Fibroblast of lung (primary cell): ENCODE measurements around the gene TMEM258. TPM values are rescaled to one million over a fixed set of nuclear protein-coding genes. Genes with fewer than 3 reads are reported as not detected.

ENCODE experiments used
- DNase-seq, 2 donors: peaks; one replicate each; pipeline versions ENCODE4 v3.0.0 to v3.0.0-alpha.2; 2010; ENCODE audit warnings: low read depth in 2 of 2
- H2AFZ ChIP-seq: 2 replicates; pipeline ENCODE4 v1.5.1; 2012; ENCODE audit warnings: low read length, control low read depth, inconsistent platforms
- H3K27ac ChIP-seq: 2 replicates; pipeline ENCODE4 v1.5.1; 2011; ENCODE audit warnings: low read length, control low read depth; ENCODE audit not compliant: insufficient read depth
- H3K27me3 ChIP-seq: 2 replicates; pipeline ENCODE4 v1.5.1; 2011; ENCODE audit warnings: mild to moderate bottlenecking, low read length; ENCODE audit not compliant: control insufficient read depth, insufficient read depth
- H3K36me3 ChIP-seq: 2 replicates; pipeline ENCODE4 v1.5.1; 2011; ENCODE audit warnings: low read length; ENCODE audit not compliant: control insufficient read depth, insufficient read depth
- H3K4me1 ChIP-seq: 2 replicates; pipeline ENCODE4 v1.5.1; 2011; ENCODE audit warnings: low read length; ENCODE audit not compliant: control insufficient read depth, insufficient read depth; ENCODE audit errors: extremely low read depth
- H3K4me2 ChIP-seq: 2 replicates; pipeline ENCODE4 v1.5.1; 2011; ENCODE audit warnings: low read length, control low read depth; ENCODE audit not compliant: insufficient read depth; ENCODE audit errors: extremely low read depth
- H3K4me3 ChIP-seq, 4 experiments: fragments of 200-600 bp in 1 of 4; sonication (generic) in 1 of 4; replicated peaks in 1 of 4; 2 replicates each; pipeline ENCODE4 v1.5.1; 2011 to 2016; ENCODE audit warnings: low read length in 4 of 4, low read depth in 3 of 4, mild to moderate bottlenecking in 3 of 4, control low read depth in 2 of 4, inconsistent platforms in 1 of 4, mixed read lengths in 1 of 4; ENCODE audit not compliant: insufficient read depth in 1 of 4; ENCODE audit errors: control extremely low read depth in 1 of 4
- H3K79me2 ChIP-seq: 2 replicates; pipeline ENCODE4 v1.5.1; 2012; ENCODE audit warnings: mild to moderate bottlenecking, low read length, inconsistent platforms; ENCODE audit not compliant: control insufficient read depth, insufficient read depth
- H3K9ac ChIP-seq: 2 replicates; pipeline ENCODE4 v1.5.1; 2011; ENCODE audit warnings: mild to moderate bottlenecking, low read length, control low read depth; ENCODE audit not compliant: insufficient read depth
- H3K9me3 ChIP-seq: 2 replicates; pipeline ENCODE4 v1.5.1; 2012; ENCODE audit warnings: low read depth, low read length; ENCODE audit not compliant: control insufficient read depth, insufficient read depth
- H4K20me1 ChIP-seq: 2 replicates; pipeline ENCODE4 v1.5.1; 2011; ENCODE audit warnings: low read length; ENCODE audit not compliant: control insufficient read depth, insufficient read depth; ENCODE audit errors: extremely low read depth
- EZH2 ChIP-seq: IDR thresholded peaks from 2 replicates; pipeline ENCODE4 v1.5.1; 2012; ENCODE audit warnings: low read length, control low read depth, mild to moderate bottlenecking; ENCODE audit errors: missing control alignments
- polyA plus RNA-seq, 2 donors: library from polyadenylated mRNA; depleted of rRNA in 1 of 2; stranded (reverse) in 1 of 2; unstranded in 1 of 2; fragments of >200 nt; gene quantifications; 2 replicates each; pipeline ENCODE4 v1.2.1, GENCODE V29; 2011 to 2012; ENCODE audit warnings: missing spikeins in 1 of 2
- total RNA-seq: library from RNA; depleted of rRNA; stranded (reverse); fragments of >200 nt; gene quantifications from 2 replicates; pipeline ENCODE4 v1.2.1, GENCODE V29; 2014
- TF ChIP-seq, protein P1 (sequence below), 2 donors: IDR thresholded peaks in 1 of 2; conservative IDR thresholded peaks in 1 of 2; 1 replicate in 1 of 2; 2 replicates in 1 of 2; pipeline ENCODE4 v1.5.1; 2011 to 2012; ENCODE audit warnings: low read length in 2 of 2, control low read depth in 1 of 2, inconsistent platforms in 1 of 2, low read depth in 1 of 2, mild to moderate bottlenecking in 1 of 2

TMEM258 gene
- total and polyA plus RNA-seq, 2 donors (not counting 1 experiment from before 2014, with no cell fraction given): 173 to 245 TPM

DNA sequence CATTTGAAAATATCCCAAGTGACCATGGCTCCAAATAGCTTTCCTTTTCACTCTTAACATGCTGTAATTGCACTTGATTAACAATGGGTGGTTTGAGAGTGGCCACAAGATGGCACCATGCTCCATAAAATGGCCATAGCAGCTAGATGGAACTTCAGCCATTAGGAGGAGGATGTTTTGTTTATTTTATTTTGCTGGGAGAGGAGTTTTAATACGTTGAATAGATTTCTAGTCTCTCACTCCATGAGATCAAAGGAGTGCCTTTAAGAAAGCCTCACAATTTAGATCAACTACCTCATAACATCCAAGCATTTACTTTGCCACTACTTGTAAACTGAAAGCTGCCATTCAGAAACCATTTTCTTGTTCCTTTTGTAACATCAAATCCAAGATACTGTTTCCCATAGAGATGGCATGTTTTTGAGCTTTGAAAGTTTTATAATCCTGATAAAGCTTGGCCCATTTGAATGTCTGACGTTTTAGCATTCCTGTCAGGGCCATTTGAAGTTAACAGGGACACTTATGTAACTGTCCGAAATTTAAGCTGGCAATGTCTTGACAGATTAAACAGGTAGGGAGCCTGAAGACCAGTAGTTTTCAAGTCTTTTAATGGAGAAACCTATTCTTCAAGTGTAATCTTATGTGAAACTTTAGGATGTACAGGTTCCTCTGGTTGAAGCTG is 5.0 kb upstream of the TMEM258 start:
- no peaks in the 10 kb centered on the region for H4K20me1 ChIP-seq
- peak; percentile 76 to 92 for DNase-seq
- no peak overlapping the region for H3K4me3 ChIP-seq
- no peak for TF ChIP-seq EZH2
- TF ChIP-seq, protein P1, sequence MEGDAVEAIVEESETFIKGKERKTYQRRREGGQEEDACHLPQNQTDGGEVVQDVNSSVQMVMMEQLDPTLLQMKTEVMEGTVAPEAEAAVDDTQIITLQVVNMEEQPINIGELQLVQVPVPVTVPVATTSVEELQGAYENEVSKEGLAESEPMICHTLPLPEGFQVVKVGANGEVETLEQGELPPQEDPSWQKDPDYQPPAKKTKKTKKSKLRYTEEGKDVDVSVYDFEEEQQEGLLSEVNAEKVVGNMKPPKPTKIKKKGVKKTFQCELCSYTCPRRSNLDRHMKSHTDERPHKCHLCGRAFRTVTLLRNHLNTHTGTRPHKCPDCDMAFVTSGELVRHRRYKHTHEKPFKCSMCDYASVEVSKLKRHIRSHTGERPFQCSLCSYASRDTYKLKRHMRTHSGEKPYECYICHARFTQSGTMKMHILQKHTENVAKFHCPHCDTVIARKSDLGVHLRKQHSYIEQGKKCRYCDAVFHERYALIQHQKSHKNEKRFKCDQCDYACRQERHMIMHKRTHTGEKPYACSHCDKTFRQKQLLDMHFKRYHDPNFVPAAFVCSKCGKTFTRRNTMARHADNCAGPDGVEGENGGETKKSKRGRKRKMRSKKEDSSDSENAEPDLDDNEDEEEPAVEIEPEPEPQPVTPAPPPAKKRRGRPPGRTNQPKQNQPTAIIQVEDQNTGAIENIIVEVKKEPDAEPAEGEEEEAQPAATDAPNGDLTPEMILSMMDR (conservative IDR thresholded peaks at IDR 0.05 in 1 of 2, IDR thresholded peaks at IDR 0.05 in 1 of 2; ENCODE audit: low read depth in 1 of 2, low read length in 2 of 2): peak; percentile 82 to 85
- no peaks in the 10 kb centered on the region for H3K27me3 ChIP-seq
- H2AFZ ChIP-seq: no peak overlapping the region
- peaks cover 55% of the 10 kb centered on the region for H3K79me2 ChIP-seq
- peaks cover 7% of the 10 kb centered on the region for H3K4me1 ChIP-seq
- H3K27ac ChIP-seq: peak overlapping the region; percentile 10
- no peaks in the 10 kb centered on the region for H3K9me3 ChIP-seq
- no peak overlapping the region for H3K9ac ChIP-seq
- H3K36me3 ChIP-seq: peaks cover 9% of the 10 kb centered on the region
- peak overlapping the region; percentile 36 for H3K4me2 ChIP-seq

DNA sequence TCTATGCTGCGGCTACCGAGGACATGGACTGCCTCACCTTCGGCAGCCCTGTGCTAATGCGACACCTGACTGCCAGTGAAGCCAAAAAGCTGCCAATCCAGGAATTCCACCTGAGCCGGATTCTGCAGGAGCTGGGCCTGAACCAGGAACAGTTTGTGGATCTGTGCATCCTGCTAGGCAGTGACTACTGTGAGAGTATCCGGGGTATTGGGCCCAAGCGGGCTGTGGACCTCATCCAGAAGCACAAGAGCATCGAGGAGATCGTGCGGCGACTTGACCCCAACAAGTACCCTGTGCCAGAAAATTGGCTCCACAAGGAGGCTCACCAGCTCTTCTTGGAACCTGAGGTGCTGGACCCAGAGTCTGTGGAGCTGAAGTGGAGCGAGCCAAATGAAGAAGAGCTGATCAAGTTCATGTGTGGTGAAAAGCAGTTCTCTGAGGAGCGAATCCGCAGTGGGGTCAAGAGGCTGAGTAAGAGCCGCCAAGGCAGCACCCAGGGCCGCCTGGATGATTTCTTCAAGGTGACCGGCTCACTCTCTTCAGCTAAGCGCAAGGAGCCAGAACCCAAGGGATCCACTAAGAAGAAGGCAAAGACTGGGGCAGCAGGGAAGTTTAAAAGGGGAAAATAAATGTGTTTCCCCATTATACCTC is 3.6 kb upstream of the TMEM258 start:
- no peaks in the 10 kb centered on the region for H3K9me3 ChIP-seq
- H3K36me3 ChIP-seq: peaks cover 6% of the 10 kb centered on the region
- H3K27me3 ChIP-seq: no peaks in the 10 kb centered on the region
- H3K4me1 ChIP-seq: peaks cover 7% of the 10 kb centered on the region
- H3K4me2 ChIP-seq: no peak overlapping the region
- DNase-seq: no peak
- H3K27ac ChIP-seq: no peak overlapping the region
- no peak overlapping the region for H3K4me3 ChIP-seq
- H4K20me1 ChIP-seq: no peaks in the 10 kb centered on the region
- TF ChIP-seq EZH2: no peak
- TF ChIP-seq, protein P1 (conservative IDR thresholded peaks at IDR 0.05 in 1 of 2, IDR thresholded peaks at IDR 0.05 in 1 of 2; ENCODE audit: low read depth in 1 of 2, low read length in 2 of 2): no peak
- H3K9ac ChIP-seq: no peak overlapping the region
- H3K79me2 ChIP-seq: peaks cover 66% of the 10 kb centered on the region
- H2AFZ ChIP-seq: no peak overlapping the region

DNA sequence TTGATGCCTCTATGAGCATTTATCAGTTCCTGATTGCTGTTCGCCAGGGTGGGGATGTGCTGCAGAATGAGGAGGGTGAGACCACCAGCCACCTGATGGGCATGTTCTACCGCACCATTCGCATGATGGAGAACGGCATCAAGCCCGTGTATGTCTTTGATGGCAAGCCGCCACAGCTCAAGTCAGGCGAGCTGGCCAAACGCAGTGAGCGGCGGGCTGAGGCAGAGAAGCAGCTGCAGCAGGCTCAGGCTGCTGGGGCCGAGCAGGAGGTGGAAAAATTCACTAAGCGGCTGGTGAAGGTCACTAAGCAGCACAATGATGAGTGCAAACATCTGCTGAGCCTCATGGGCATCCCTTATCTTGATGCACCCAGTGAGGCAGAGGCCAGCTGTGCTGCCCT is 3.1 kb upstream of the TMEM258 start:
- Histone ChIP-seq H2AFZ (no peak overlapping the region), H3K27ac (no peak overlapping the region)
- TF ChIP-seq, protein P1 (conservative IDR thresholded peaks at IDR 0.05 in 1 of 2, IDR thresholded peaks at IDR 0.05 in 1 of 2; ENCODE audit: low read depth in 1 of 2, low read length in 2 of 2): no peak
- no peak for TF ChIP-seq EZH2

More for the DNA sequence above, 3.1 kb upstream of the TMEM258 start:
- Histone ChIP-seq H3K27me3 (no peaks in the 10 kb centered on the region), H3K36me3 (peaks cover 8% of the 10 kb centered on the region), H3K4me1 (peaks cover 5% of the 10 kb centered on the region), H3K79me2 (peaks cover 71% of the 10 kb centered on the region), H3K4me3 (no peak overlapping the region), H4K20me1 (no peaks in the 10 kb centered on the region), H3K9ac (no peak overlapping the region), H3K9me3 (no peaks in the 10 kb centered on the region), H3K4me2 (no peak overlapping the region)
- DNase-seq: no peak
